ENCODE measurements around the gene C3orf20. TPM values are rescaled to one million over a fixed set of nuclear protein-coding genes. Genes with fewer than 3 reads are reported as not detected.
A peak's percentile ranks its signal among the peaks of the same experiment; 100 is the strongest.

The C3orf20 gene
- total and polyA plus RNA-seq, 2 of the 13 experiments (the other 11 are each of a cell fraction or from before 2014, with no cell fraction given) = 0.03 to 0.04 TPM

DNA sequence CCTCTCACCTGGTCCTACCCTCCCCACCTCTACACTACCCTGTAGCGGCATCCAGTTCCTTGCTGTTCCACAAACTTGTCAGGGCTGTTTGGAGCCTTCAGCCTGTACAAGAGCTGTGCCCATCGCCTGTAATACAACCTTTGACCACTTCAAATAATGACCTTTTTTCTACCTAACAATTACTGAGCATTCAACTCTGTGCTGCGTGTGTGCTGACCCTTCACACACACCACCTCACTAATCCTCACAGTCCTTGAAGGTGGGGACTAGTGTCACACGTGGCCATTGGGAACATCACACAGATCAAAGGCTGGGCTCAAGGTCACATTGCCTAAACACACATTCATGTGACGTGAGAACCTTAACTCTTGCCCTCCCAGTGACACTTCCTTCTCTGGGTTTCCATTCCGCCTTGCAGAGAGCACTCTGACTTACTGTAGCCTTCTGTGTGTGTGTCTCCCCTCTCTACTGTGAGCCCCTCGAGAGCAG is 3.1 kb downstream of the C3orf20 start (continued):
- TF ChIP-seq, protein P1, sequence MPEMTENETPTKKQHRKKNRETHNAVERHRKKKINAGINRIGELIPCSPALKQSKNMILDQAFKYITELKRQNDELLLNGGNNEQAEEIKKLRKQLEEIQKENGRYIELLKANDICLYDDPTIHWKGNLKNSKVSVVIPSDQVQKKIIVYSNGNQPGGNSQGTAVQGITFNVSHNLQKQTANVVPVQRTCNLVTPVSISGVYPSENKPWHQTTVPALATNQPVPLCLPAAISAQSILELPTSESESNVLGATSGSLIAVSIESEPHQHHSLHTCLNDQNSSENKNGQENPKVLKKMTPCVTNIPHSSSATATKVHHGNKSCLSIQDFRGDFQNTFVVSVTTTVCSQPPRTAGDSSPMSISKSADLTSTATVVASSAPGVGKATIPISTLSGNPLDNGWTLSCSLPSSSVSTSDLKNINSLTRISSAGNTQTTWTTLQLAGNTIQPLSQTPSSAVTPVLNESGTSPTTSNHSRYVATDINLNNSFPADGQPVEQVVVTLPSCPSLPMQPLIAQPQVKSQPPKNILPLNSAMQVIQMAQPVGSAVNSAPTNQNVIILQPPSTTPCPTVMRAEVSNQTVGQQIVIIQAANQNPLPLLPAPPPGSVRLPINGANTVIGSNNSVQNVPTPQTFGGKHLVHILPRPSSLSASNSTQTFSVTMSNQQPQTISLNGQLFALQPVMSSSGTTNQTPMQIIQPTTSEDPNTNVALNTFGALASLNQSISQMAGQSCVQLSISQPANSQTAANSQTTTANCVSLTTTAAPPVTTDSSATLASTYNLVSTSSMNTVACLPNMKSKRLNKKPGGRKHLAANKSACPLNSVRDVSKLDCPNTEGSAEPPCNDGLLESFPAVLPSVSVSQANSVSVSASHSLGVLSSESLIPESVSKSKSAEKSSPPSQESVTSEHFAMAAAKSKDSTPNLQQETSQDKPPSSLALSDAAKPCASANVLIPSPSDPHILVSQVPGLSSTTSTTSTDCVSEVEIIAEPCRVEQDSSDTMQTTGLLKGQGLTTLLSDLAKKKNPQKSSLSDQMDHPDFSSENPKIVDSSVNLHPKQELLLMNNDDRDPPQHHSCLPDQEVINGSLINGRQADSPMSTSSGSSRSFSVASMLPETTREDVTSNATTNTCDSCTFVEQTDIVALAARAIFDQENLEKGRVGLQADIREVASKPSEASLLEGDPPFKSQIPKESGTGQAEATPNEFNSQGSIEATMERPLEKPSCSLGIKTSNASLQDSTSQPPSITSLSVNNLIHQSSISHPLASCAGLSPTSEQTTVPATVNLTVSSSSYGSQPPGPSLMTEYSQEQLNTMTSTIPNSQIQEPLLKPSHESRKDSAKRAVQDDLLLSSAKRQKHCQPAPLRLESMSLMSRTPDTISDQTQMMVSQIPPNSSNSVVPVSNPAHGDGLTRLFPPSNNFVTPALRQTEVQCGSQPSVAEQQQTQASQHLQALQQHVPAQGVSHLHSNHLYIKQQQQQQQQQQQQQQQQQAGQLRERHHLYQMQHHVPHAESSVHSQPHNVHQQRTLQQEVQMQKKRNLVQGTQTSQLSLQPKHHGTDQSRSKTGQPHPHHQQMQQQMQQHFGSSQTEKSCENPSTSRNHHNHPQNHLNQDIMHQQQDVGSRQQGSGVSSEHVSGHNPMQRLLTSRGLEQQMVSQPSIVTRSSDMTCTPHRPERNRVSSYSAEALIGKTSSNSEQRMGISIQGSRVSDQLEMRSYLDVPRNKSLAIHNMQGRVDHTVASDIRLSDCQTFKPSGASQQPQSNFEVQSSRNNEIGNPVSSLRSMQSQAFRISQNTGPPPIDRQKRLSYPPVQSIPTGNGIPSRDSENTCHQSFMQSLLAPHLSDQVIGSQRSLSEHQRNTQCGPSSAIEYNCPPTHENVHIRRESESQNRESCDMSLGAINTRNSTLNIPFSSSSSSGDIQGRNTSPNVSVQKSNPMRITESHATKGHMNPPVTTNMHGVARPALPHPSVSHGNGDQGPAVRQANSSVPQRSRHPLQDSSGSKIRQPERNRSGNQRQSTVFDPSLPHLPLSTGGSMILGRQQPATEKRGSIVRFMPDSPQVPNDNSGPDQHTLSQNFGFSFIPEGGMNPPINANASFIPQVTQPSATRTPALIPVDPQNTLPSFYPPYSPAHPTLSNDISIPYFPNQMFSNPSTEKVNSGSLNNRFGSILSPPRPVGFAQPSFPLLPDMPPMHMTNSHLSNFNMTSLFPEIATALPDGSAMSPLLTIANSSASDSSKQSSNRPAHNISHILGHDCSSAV (CRISPR knock-in tag; IDR thresholded peaks at IDR 0.05; ENCODE audit: borderline replicate concordance) = no peak
- TF ChIP-seq RAD51 (IDR thresholded peaks at IDR 0.05; ENCODE audit: borderline replicate concordance) = peak; percentile 36; the same call in 1 of the 2 replicates
- no peak for TF ChIP-seq HDAC6 (IDR thresholded peaks at IDR 0.05; ENCODE audit: low read depth, low read length)
- peak; percentile 90 for TF ChIP-seq TEAD3 (CRISPR knock-in tag; optimal IDR thresholded peaks at IDR 0.05; ENCODE audit: borderline replicate concordance)
- TF ChIP-seq GATAD2A (CRISPR knock-in tag; IDR thresholded peaks at IDR 0.05) = peak; percentile 98
- no peak for TF ChIP-seq DZIP1 (CRISPR knock-in tag; IDR thresholded peaks at IDR 0.05)
- TF ChIP-seq POLR2A (IDR thresholded peaks at IDR 0.05; ENCODE audit: insufficient read depth in 1 of 2, low read depth in 2 of 2, low read length in 2 of 2) = no peak
- TF ChIP-seq ZMYM2 (CRISPR knock-in tag; IDR thresholded peaks at IDR 0.05) = 0 out of 2 replicates have a peak, but pooled peaks have one; percentile 44
- 0 out of 2 replicates have a peak, but pooled peaks have one; percentile 56 for TF ChIP-seq ZNF510 (CRISPR knock-in tag; IDR thresholded peaks at IDR 0.05; ENCODE audit: low read depth)
- peak; percentile 56; the same call in 1 of the 2 replicates for TF ChIP-seq ONECUT2 (CRISPR knock-in tag; IDR thresholded peaks at IDR 0.05)
- TF ChIP-seq ZFP36L2 (CRISPR knock-in tag; IDR thresholded peaks at IDR 0.05) = no peak
- TF ChIP-seq ZNF546 (CRISPR knock-in tag; conservative IDR thresholded peaks at IDR 0.05) = no peak
- TF ChIP-seq KDM5A (IDR thresholded peaks at IDR 0.05; ENCODE audit: borderline replicate concordance, low read length) = no peak
- peak; percentile 69; the same call in 1 of the 2 replicates for TF ChIP-seq SPEN (CRISPR knock-in tag; IDR thresholded peaks at IDR 0.05; ENCODE audit: low read depth)
- TF ChIP-seq ZSCAN29 (CRISPR knock-in tag; conservative IDR thresholded peaks at IDR 0.05) = 0 out of 2 replicates have a peak, but pooled peaks have one; percentile 76
- TF ChIP-seq, protein P2, sequence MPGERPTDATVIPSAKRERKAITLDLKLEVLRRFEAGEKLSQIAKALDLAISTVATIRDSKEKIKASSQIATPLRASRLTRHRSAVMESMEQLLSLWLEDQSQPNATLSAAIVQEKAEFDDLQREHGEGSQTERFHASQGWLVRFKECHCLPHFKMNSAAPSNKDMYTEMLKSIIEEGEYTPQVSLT (CRISPR knock-in tag; IDR thresholded peaks at IDR 0.05; ENCODE audit: borderline replicate concordance, low read depth) = no peak
- no peak for TF ChIP-seq ZBTB10 (CRISPR knock-in tag; IDR thresholded peaks at IDR 0.05; ENCODE audit: borderline replicate concordance)

Measured in HepG2 (cell line).